HG02763 (cell line): ENCODE measurements around the gene PTPRJ.

Experiments used
- ATAC-seq: cut with Tn5 transposase; IDR thresholded peaks from one replicate; pipeline ENCODE4 v1.9.1; 2021; ENCODE audit warnings: mild to moderate bottlenecking, moderate library complexity; ENCODE audit not compliant: unreplicated experiment

PTPRJ gene

GRCh38 chr11:48056325-48057183, 76.2 kb downstream of the PTPRJ start:
- ATAC-seq = no peak

- ATAC-seq = no peak
These were observed 77.7 kb downstream of the PTPRJ start for GRCh38 chr11:48058064-48058463.

- no peak for ATAC-seq
These were observed 78.4 kb downstream of the PTPRJ start for GRCh38 chr11:48058788-48059187.

- ATAC-seq = no peak
These were observed 82.3 kb downstream of the PTPRJ start for GRCh38 chr11:48062649-48063048.

- no peak for ATAC-seq
These were observed 83.1 kb downstream of the PTPRJ start for GRCh38 chr11:48063424-48063978.

GRCh38 chr11:48064306-48064705, 83.9 kb downstream of the PTPRJ start:
- no peak for ATAC-seq

GRCh38 chr11:48066881-48067800, 86.8 kb downstream of the PTPRJ start:
- no peak for ATAC-seq

- no peak for ATAC-seq
These were observed 92.9 kb downstream of the PTPRJ start for GRCh38 chr11:48073031-48073861.

- ATAC-seq = no peak
These were observed 94.2 kb downstream of the PTPRJ start for GRCh38 chr11:48074425-48075181.

GRCh38 chr11:48075637-48076036, 95.3 kb downstream of the PTPRJ start:
- ATAC-seq = no peak

GRCh38 chr11:48077251-48077650, 96.9 kb downstream of the PTPRJ start:
- no peak for ATAC-seq

GRCh38 chr11:48078689-48079088, 98.3 kb downstream of the PTPRJ start:
- no peak for ATAC-seq

- ATAC-seq = no peak
These were observed 99.2 kb downstream of the PTPRJ start for GRCh38 chr11:48079596-48079995.

GRCh38 chr11:48080301-48080861, 100.0 kb downstream of the PTPRJ start:
- no peak for ATAC-seq

GRCh38 chr11:48081151-48082010, 101.0 kb downstream of the PTPRJ start:
- no peak for ATAC-seq

- ATAC-seq = no peak
These were observed 102.4 kb downstream of the PTPRJ start for GRCh38 chr11:48082771-48083170.

GRCh38 chr11:48083421-48083820, 103.1 kb downstream of the PTPRJ start:
- ATAC-seq = no peak

GRCh38 chr11:48085688-48086087, 105.3 kb downstream of the PTPRJ start:
- no peak for ATAC-seq

GRCh38 chr11:48087422-48087821, 107.1 kb downstream of the PTPRJ start:
- ATAC-seq = no peak
